ENCODE data around the gene SCFD2.
"Not testable (repeated sequence)": the region's sequence is repeated elsewhere in the genome, so short reads cannot be mapped to it uniquely, and the experiment has no call there.

Gene SCFD2

GRCh38 chr4:53189011-53189410 is 176.8 kb downstream of the SCFD2 start:
- DNase-seq (ENCODE audit: low spot score): no peak

- no peak for DNase-seq (ENCODE audit: low spot score)
Observed at GRCh38 chr4:53186714-53187358, 179.0 kb downstream of the SCFD2 start.

- no peak for DNase-seq (ENCODE audit: low spot score)
Observed at GRCh38 chr4:53185869-53186585, 179.8 kb downstream of the SCFD2 start.

- no peak for DNase-seq (ENCODE audit: low spot score)
Observed at GRCh38 chr4:53183754-53184153, 182.1 kb downstream of the SCFD2 start.

GRCh38 chr4:53177751-53178150 is 188.1 kb downstream of the SCFD2 start:
- DNase-seq (ENCODE audit: low spot score): not testable (repeated sequence)

GRCh38 chr4:53175640-53176039 is 190.2 kb downstream of the SCFD2 start:
- no peak for DNase-seq (ENCODE audit: low spot score)

GRCh38 chr4:53174823-53175222 is 191.0 kb downstream of the SCFD2 start:
- no peak for DNase-seq (ENCODE audit: low spot score)

GRCh38 chr4:53173576-53173975 is 192.3 kb downstream of the SCFD2 start:
- no peak for DNase-seq (ENCODE audit: low spot score)

GRCh38 chr4:53171797-53172196 is 194.1 kb downstream of the SCFD2 start:
- no peak for DNase-seq (ENCODE audit: low spot score)

GRCh38 chr4:53169695-53170617 is 195.9 kb downstream of the SCFD2 start:
- no peak for DNase-seq (ENCODE audit: low spot score)

- DNase-seq (ENCODE audit: low spot score): no peak
Observed at GRCh38 chr4:53168228-53168627, 197.6 kb downstream of the SCFD2 start.

GRCh38 chr4:53162969-53163368 is 202.9 kb downstream of the SCFD2 start:
- DNase-seq (ENCODE audit: low spot score): no peak

- no peak for DNase-seq (ENCODE audit: low spot score)
Observed at GRCh38 chr4:53161787-53162433, 204.0 kb downstream of the SCFD2 start.

- peak; percentile 9 for DNase-seq (ENCODE audit: low spot score)
Observed at GRCh38 chr4:53161051-53161786, 204.6 kb downstream of the SCFD2 start.

- no peak for DNase-seq (ENCODE audit: low spot score)
Observed at GRCh38 chr4:53156896-53157295, 209.0 kb downstream of the SCFD2 start.

GRCh38 chr4:53152467-53152866 is 213.4 kb downstream of the SCFD2 start:
- DNase-seq (ENCODE audit: low spot score): no peak

- DNase-seq (ENCODE audit: low spot score): no peak
Observed at GRCh38 chr4:53151489-53151788, 214.4 kb downstream of the SCFD2 start.

- no peak for DNase-seq (ENCODE audit: low spot score)
Observed at GRCh38 chr4:53150631-53151488, 215.0 kb downstream of the SCFD2 start.

- DNase-seq (ENCODE audit: low spot score): no peak
Observed at GRCh38 chr4:53147711-53148110, 218.2 kb downstream of the SCFD2 start.

- no peak for DNase-seq (ENCODE audit: low spot score)
Observed at GRCh38 chr4:53147197-53147596, 218.7 kb downstream of the SCFD2 start.

- DNase-seq (ENCODE audit: low spot score): no peak
Observed at GRCh38 chr4:53141308-53141707, 224.6 kb downstream of the SCFD2 start.

Data from Ammon's horn (tissue), 1 donor.